Stimulated activated naive CD4-positive, alpha-beta T cell (primary cell): Measurements from ENCODE around the gene PLAAT5.
"Not testable (repeated sequence)": the region's sequence is repeated elsewhere in the genome, so short reads cannot be mapped to it uniquely, and the experiment has no call there.

Experiments
- DNase-seq, 6 experiments: peaks; one replicate each; lab custom pipeline; 2025; lab: John Stamatoyannopoulos, UW

PLAAT5 gene

GRCh38 chr11:63490551-63491239 is at the start of gene PLAAT5:
TSS of gene PLAAT5 (minus strand) at chr11:63491167. CDS start at chr11:63491034, 133 bp downstream.
- DNase-seq: peak in 1 of 6 experiments; percentile 4

- peak in 2 of 6 experiments; percentile 12 to 33 for DNase-seq
These were observed 46.5 kb upstream of the PLAAT5 start for GRCh38 chr11:63537293-63538101.

- DNase-seq: peak; percentile 13 to 55 (median 30)
These were observed 45.8 kb upstream of the PLAAT5 start, which contains the start of gene PLAAT4 for GRCh38 chr11:63536669-63537292. TSS of gene PLAAT4 (plus strand) at chr11:63536808. CDS start at chr11:63536869, 61 bp downstream.

GRCh38 chr11:63535734-63536133 is 44.8 kb upstream of the PLAAT5 start:
- DNase-seq: no peak

GRCh38 chr11:63534895-63535461 is 44.0 kb upstream of the PLAAT5 start:
- DNase-seq: no peak

- DNase-seq: no peak
These were observed 43.1 kb upstream of the PLAAT5 start for GRCh38 chr11:63534076-63534475.

GRCh38 chr11:63532799-63533475 is 42.0 kb upstream of the PLAAT5 start:
- no peak for DNase-seq

- DNase-seq: no peak
These were observed 41.1 kb upstream of the PLAAT5 start for GRCh38 chr11:63532117-63532516.

- DNase-seq: peak in 5 of 6 experiments; percentile 47 to 83 (median 78)
These were observed 40.3 kb upstream of the PLAAT5 start for GRCh38 chr11:63531074-63531792.

GRCh38 chr11:63530021-63530420 is 39.1 kb upstream of the PLAAT5 start:
- no peak for DNase-seq

- DNase-seq: not testable (repeated sequence)
These were observed 38.4 kb upstream of the PLAAT5 start for GRCh38 chr11:63529373-63529772.

GRCh38 chr11:63528729-63529278 is 37.8 kb upstream of the PLAAT5 start:
- DNase-seq: not testable (repeated sequence)

- not testable (repeated sequence) for DNase-seq
These were observed 37.2 kb upstream of the PLAAT5 start for GRCh38 chr11:63528156-63528555.

GRCh38 chr11:63527667-63528066 is 36.7 kb upstream of the PLAAT5 start:
- DNase-seq: no peak

GRCh38 chr11:63523151-63523550 is 32.2 kb upstream of the PLAAT5 start:
- DNase-seq: no peak

- DNase-seq: no peak
These were observed 30.9 kb upstream of the PLAAT5 start for GRCh38 chr11:63521896-63522295.

- no peak for DNase-seq
These were observed 29.7 kb upstream of the PLAAT5 start for GRCh38 chr11:63520606-63521170.

- no peak for DNase-seq
These were observed 27.6 kb upstream of the PLAAT5 start for GRCh38 chr11:63518548-63518947.

GRCh38 chr11:63517156-63517555 is 26.2 kb upstream of the PLAAT5 start:
- no peak for DNase-seq

GRCh38 chr11:63516109-63516508 is 25.1 kb upstream of the PLAAT5 start:
- no peak for DNase-seq
